ENCODE results near the gene CPNE9.

GRCh38 chr3:9779075-9779593, 75.5 kb downstream of the CPNE9 start:
- TF ChIP-seq RAD21 (CRISPR knock-in tag; IDR thresholded peaks at IDR 0.05) (no peak), USF2 (IDR thresholded peaks at IDR 0.05; ENCODE audit: low read depth, low read length) (no peak), USF2 (CRISPR knock-in tag; IDR thresholded peaks at IDR 0.05; ENCODE audit: borderline replicate concordance) (no peak), EZH2 (conservative IDR thresholded peaks at IDR 0.05; ENCODE audit: low read depth, low read length) (no peak), RBAK (CRISPR knock-in tag; IDR thresholded peaks at IDR 0.05) (no peak), ATF4 (CRISPR knock-in tag; IDR thresholded peaks at IDR 0.05) (no peak), CBX2 (IDR thresholded peaks at IDR 0.05; ENCODE audit: low read depth, low read length) (no peak), CBX2 (CRISPR knock-in tag; IDR thresholded peaks at IDR 0.05; ENCODE audit: low read depth) (no peak)

All from HepG2 (cell line).